Heart right ventricle (tissue), 16 donors: Measurements from ENCODE around the gene FRMPD1. TPM values are rescaled to one million over a fixed set of nuclear protein-coding genes. Genes with fewer than 3 reads are reported as not detected.

Experiments
- ATAC-seq, 8 donors: fragments of 200-7000 bp; cut with Tn5 transposase; one replicate each; pipeline ENCODE4 v1.9.1; 2020; ENCODE audit warnings: mild to moderate bottlenecking in 8 of 8, moderate library complexity in 8 of 8, moderate number of reproducible peaks in 1 of 8
- DNase-seq, 2 donors: peaks; one replicate each; pipeline ENCODE4 v3.0.0-alpha.2; 2020
- H3K27ac ChIP-seq, 10 donors: fragments of 200-600 bp; sonication (generic) in 2 of 10; one replicate each; pipeline versions ENCODE4 v1.5.0 to v1.8.0; 2020 to 2022; ENCODE audit warnings: mild to moderate bottlenecking in 3 of 10
- H3K27me3 ChIP-seq, 7 donors: fragments of 200-600 bp; one replicate each; pipeline ENCODE4 v1.8.0; 2021 to 2022; ENCODE audit warnings: mild to moderate bottlenecking in 2 of 7
- H3K36me3 ChIP-seq, 9 donors: fragments of 200-600 bp; sonication (generic) in 1 of 9; one replicate each; pipeline versions ENCODE4 v1.5.0 to v1.8.0; 2020 to 2022; ENCODE audit warnings: mild to moderate bottlenecking in 2 of 9
- H3K4me1 ChIP-seq, 9 donors: fragments of 200-600 bp; sonication (generic) in 1 of 9; one replicate each; pipeline versions ENCODE4 v1.5.0 to v1.8.0; 2020 to 2022; ENCODE audit warnings: mild to moderate bottlenecking in 4 of 9
- H3K4me3 ChIP-seq, 10 donors: fragments of 200-600 bp; sonication (generic) in 2 of 10; one replicate each; pipeline versions ENCODE4 v1.5.0 to v1.8.0; 2020 to 2022; ENCODE audit warnings: mild to moderate bottlenecking in 7 of 10, moderate library complexity in 2 of 10
- H3K9me3 ChIP-seq, 11 donors: fragments of 200-600 bp in 10 of 11; sonication (generic) in 2 of 11; one replicate each; pipeline versions ENCODE4 v1.5.0 to v1.8.0; 2013 to 2022; ENCODE audit warnings: mild to moderate bottlenecking in 2 of 11, control low read depth in 1 of 11, moderate library complexity in 1 of 11
- CTCF ChIP-seq, 9 donors: fragments of 200-600 bp; sonication (generic) in 2 of 9; IDR thresholded peaks; one replicate each; pipeline versions ENCODE4 v1.5.0 to v1.8.0; 2021 to 2022; ENCODE audit warnings: antibody characterized with exemption in 9 of 9, mild to moderate bottlenecking in 5 of 9, moderate library complexity in 1 of 9
- WGBS, 2 donors: extraction: QIAGEN DNeasy Blood & Tissue Kit; methylation state at CpG; one replicate each; pipeline ENCODE4 v1.1.7; 2013; ENCODE audit warnings: inconsistent platforms in 1 of 2; 5-methylcytosine and 5-hydroxymethylcytosine counted together
- intact Hi-C, 10 donors: fragments of 100-400 bp; cut with DNase I; formaldehyde crosslinking; loops; one replicate each; pipeline versions ENCODE4 v1.11.1 to v1.14.2; 2022
- polyA plus RNA-seq, 2 donors: library from polyadenylated mRNA; stranded (reverse); fragments of 200-250 nt; gene quantifications; one replicate each; pipeline ENCODE4 v1.2.3, GENCODE V29; 2013
- total RNA-seq, 10 donors: library from RNA; stranded (reverse); fragmentation: NEBNext Ultra II Directional in 3 of 10; extraction: Animal tissue kit (Norgen Biotek cat#: 25700) in 3 of 10; gene quantifications; one replicate each; pipeline versions ENCODE4 v1.2.1 to v1.2.4, GENCODE V29; 2021 to 2023
- donor health status: Arrhythmogenic right ventricular cardiomyopathy.
- donor health status: ischemic (EF 13 %, LVEDD 7.1; RV severe dilation, severe dysfunction).
- donor health status: healthy with polysubstance abuse.
- donor health status: DM: no; HTN: yes; CAD: no.
- donor health status: DM: no; HTN: no; CAD: no.
- donor health status: ischemic (EF 25% LVEDD 6.9; RV normal size, moderate dysfunction).
- donor health status: ischemic (EF 25% LVEDD 5.7; RV mildly dilated, moderate dysfunction).
- donor health status: healthy.
- donor health status: DM: yes; HTN: yes; CAD: no.
- donor health status: Ischemic cardiomyopathy.
- donor health status: ischemic (EF 35%, LVEDD 5.7; RV mildly dilated, moderate dysfunction).
- donor health status: nonischemic (EF 11% LVEDD 7.7; RV severe dilation, severe dysfunction).
- donor health status: DM: yes; HTN: yes; CAD: no.
- donor health status: PGD.
- donor health status: ischemic (EF 29% LVEDD 5.4; RV normal size, mild dysfunction).
- donor health status: nonischemic (EF 23%, LVEDD 6.1; RV moderate dilation, normal function).

FRMPD1 gene
- total and polyA plus RNA-seq, 12 donors: 0.03 to 1.7 (median 0.63) TPM

DNA sequence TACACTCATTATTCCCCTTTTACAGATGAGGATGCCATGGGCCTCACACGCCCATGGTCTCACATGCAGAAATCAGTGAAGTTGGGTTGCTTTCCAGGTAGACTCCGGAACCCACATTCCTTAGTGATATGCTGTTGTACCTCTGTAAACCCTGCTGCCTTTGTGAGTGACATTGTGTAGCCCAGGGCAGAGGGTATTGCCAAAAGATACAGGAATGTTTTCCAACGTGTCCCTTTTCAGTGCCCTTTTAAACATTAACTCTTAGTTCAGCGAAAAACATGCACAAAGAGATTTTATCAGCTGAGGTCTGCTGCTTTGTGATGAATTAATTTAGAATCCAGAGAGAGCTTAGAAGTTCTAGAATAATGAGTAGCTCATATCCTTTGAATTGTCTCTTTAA, 64.5 kb downstream of the FRMPD1 start:
- DNase-seq (no peak), ATAC-seq (no peak)
- TF ChIP-seq CTCF (IDR thresholded peaks at IDR 0.05): no peak
- Histone ChIP-seq H3K27me3 (peaks cover 0 to 3% (median 0%) of the 10 kb centered on the region in 7 donors), H3K9me3 (no peaks in the 10 kb centered on the region), H3K27ac (no peak overlapping the region), H3K36me3 (no peaks in the 10 kb centered on the region), H3K4me1 (no peaks in the 10 kb centered on the region), H3K4me3 (no peak overlapping the region)
- WGBS, 2 donors: 73 to 79% methylated on average over 4 of the region's 4 CpGs
- intact Hi-C loops: no loop called here

- intact Hi-C loops: no loop called here
- no peak overlapping the region for H3K27ac ChIP-seq
- TF ChIP-seq CTCF (IDR thresholded peaks at IDR 0.05): no peak
- no peak overlapping the region for H3K4me3 ChIP-seq
- H3K4me1 ChIP-seq: no peaks in the 10 kb centered on the region
- ATAC-seq (no peak), DNase-seq (no peak)
- no peaks in the 10 kb centered on the region for H3K36me3 ChIP-seq
- no peaks in the 10 kb centered on the region for H3K9me3 ChIP-seq
- WGBS, 2 donors: 86 to 92% methylated on average over 5 of the region's 5 CpGs
- peaks cover 0 to 3% (median 0%) of the 10 kb centered on the region in 7 donors for H3K27me3 ChIP-seq
These were observed 65.3 kb downstream of the FRMPD1 start for GRCh38 chr9:37715991-37716505.

DNA sequence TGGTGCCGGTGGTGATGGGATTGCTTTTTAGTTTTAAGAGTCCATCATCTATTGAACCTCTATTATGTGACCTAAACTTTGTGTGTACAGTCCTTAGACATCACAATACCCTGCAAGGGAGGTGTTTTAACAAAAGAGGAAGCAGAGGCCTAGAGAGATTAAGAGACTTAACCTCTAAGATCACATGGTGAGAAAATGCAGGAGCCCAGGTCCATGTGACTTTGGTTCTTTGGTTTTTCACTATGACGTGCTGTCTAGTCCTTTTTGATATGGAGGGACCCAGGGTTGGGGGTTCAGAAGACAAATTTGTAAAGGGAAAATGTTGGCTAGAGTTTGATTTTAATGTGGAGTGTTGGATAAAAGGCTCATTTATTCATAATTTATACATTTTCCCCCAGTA, 68.8 kb downstream of the FRMPD1 start:
- intact Hi-C loops: no loop called here
- Histone ChIP-seq H3K27me3 (peaks cover 0 to 7% (median 0%) of the 10 kb centered on the region in 7 donors), H3K4me1 (no peaks in the 10 kb centered on the region), H3K4me3 (no peak overlapping the region), H3K36me3 (no peaks in the 10 kb centered on the region), H3K27ac (no peak overlapping the region), H3K9me3 (no peaks in the 10 kb centered on the region)
- WGBS, 2 donors: 77 to 79% methylated on average over 2 of the region's 2 CpGs
- no peak for TF ChIP-seq CTCF (IDR thresholded peaks at IDR 0.05)
- DNase-seq (no peak), ATAC-seq (no peak)

- H3K36me3 ChIP-seq: no peaks in the 10 kb centered on the region
- no peaks in the 10 kb centered on the region for H3K9me3 ChIP-seq
- H3K27me3 ChIP-seq: peaks cover 0 to 16% (median 0%) of the 10 kb centered on the region in 7 donors
- no peak overlapping the region for H3K27ac ChIP-seq
- no peak for DNase-seq
- no peak for TF ChIP-seq CTCF (IDR thresholded peaks at IDR 0.05)
- H3K4me3 ChIP-seq: no peak overlapping the region
- 83 to 89% methylated on average over 5 of the region's 5 CpGs for WGBS, 2 donors
- no peak for ATAC-seq
- no peaks in the 10 kb centered on the region for H3K4me1 ChIP-seq
- intact Hi-C loops: loop anchor here in 1 of 10 donors (5.0 kb wide), 1 partner anchor 50 kb away; no protein-coding TSS in a partner anchor
These were observed 76.3 kb downstream of the FRMPD1 start for GRCh38 chr9:37727013-37727412.
